ENCODE results near the gene SEPTIN6. TPM values are rescaled to one million over a fixed set of nuclear protein-coding genes. Genes with fewer than 3 reads are reported as not detected.

The SEPTIN6 gene
- total RNA-seq, 1 donor from 2014 or later = 27.6 TPM

- DNase-seq (ENCODE audit: low read depth) = no peak
- H3K4me3 ChIP-seq (ENCODE audit: low read depth, low read length) = no peak overlapping the region
- TF ChIP-seq CTCF (conservative IDR thresholded peaks at IDR 0.05; ENCODE audit: low read depth, low read length) = peak; percentile 24
These were observed 35.5 kb upstream of the SEPTIN6 start for GRCh38 chrX:119728487-119728886.

GRCh38 chrX:119726900-119727555, 34.1 kb upstream of the SEPTIN6 start:
- no peak for DNase-seq (ENCODE audit: low read depth)
- TF ChIP-seq CTCF (conservative IDR thresholded peaks at IDR 0.05; ENCODE audit: low read depth, low read length) = no peak
- no peak overlapping the region for H3K4me3 ChIP-seq (ENCODE audit: low read depth, low read length)

- no peak for TF ChIP-seq CTCF (conservative IDR thresholded peaks at IDR 0.05; ENCODE audit: low read depth, low read length)
- H3K4me3 ChIP-seq (ENCODE audit: low read depth, low read length) = no peak overlapping the region
- DNase-seq (ENCODE audit: low read depth) = no peak
These were observed 29.0 kb upstream of the SEPTIN6 start for GRCh38 chrX:119721926-119722325.

- no peak overlapping the region for H3K4me3 ChIP-seq (ENCODE audit: low read depth, low read length)
- TF ChIP-seq CTCF (conservative IDR thresholded peaks at IDR 0.05; ENCODE audit: low read depth, low read length) = no peak
- DNase-seq (ENCODE audit: low read depth) = no peak
These were observed 28.5 kb upstream of the SEPTIN6 start for GRCh38 chrX:119721487-119721886.

GRCh38 chrX:119709630-119710029, 16.7 kb upstream of the SEPTIN6 start:
- no peak for TF ChIP-seq CTCF (conservative IDR thresholded peaks at IDR 0.05; ENCODE audit: low read depth, low read length)
- no peak for DNase-seq (ENCODE audit: low read depth)
- no peak overlapping the region for H3K4me3 ChIP-seq (ENCODE audit: low read depth, low read length)

- no peak overlapping the region for H3K4me3 ChIP-seq (ENCODE audit: low read depth, low read length)
- no peak for DNase-seq (ENCODE audit: low read depth)
- no peak for TF ChIP-seq CTCF (conservative IDR thresholded peaks at IDR 0.05; ENCODE audit: low read depth, low read length)
These were observed 16.0 kb upstream of the SEPTIN6 start for GRCh38 chrX:119708936-119709335.

GRCh38 chrX:119706616-119707015, 13.6 kb upstream of the SEPTIN6 start:
- H3K4me3 ChIP-seq (ENCODE audit: low read depth, low read length) = no peak overlapping the region

More at GRCh38 chrX:119706616-119707015, 13.6 kb upstream of the SEPTIN6 start:
- no peak for DNase-seq (ENCODE audit: low read depth)
- no peak for TF ChIP-seq CTCF (conservative IDR thresholded peaks at IDR 0.05; ENCODE audit: low read depth, low read length)

All from epithelial cell of proximal tubule (primary cell).